ENCODE measurements around the gene TMC4.

Gene TMC4

GRCh38 chr19:54147676-54148075 lies 25.3 kb downstream of the TMC4 start:
- TF ChIP-seq CTCF (IDR thresholded peaks at IDR 0.05; ENCODE audit: borderline replicate concordance, extremely low read depth, low read length, poor library complexity, severe bottlenecking) (no peak), EZH2 (IDR thresholded peaks at IDR 0.05; ENCODE audit: borderline replicate concordance, low read depth, low read length, severe bottlenecking) (no peak)
- no peak overlapping the region for H2AFZ ChIP-seq (ENCODE audit: low read depth, low read length)
- H3K27me3 ChIP-seq (ENCODE audit: insufficient read depth, low read length, poor library complexity) = no peaks in the 10 kb centered on the region
- peaks cover 50% of the 10 kb centered on the region for H4K20me1 ChIP-seq (ENCODE audit: insufficient read depth, low read length)
- H3K36me3 ChIP-seq (ENCODE audit: insufficient read depth, low read length) = peaks cover 98% of the 10 kb centered on the region
- DNase-seq = no peak
- H3K79me2 ChIP-seq (ENCODE audit: insufficient read depth, low read length) = peaks cover 8% of the 10 kb centered on the region
- no peak overlapping the region for H3K4me2 ChIP-seq (ENCODE audit: insufficient read depth, low read length)
- H3K4me3 ChIP-seq (ENCODE audit: low read depth in 1 of 2, low read length in 2 of 2) = no peak overlapping the region
- H3K9me3 ChIP-seq (ENCODE audit: insufficient read depth, low read length, severe bottlenecking) = no peaks in the 10 kb centered on the region
- no peaks in the 10 kb centered on the region for H3K4me1 ChIP-seq (ENCODE audit: insufficient read depth, low read length)
- ATAC-seq (ENCODE audit: insufficient read depth, low read depth) = no peak
- H3K9ac ChIP-seq (ENCODE audit: low read depth, low read length) = no peak overlapping the region
- H3K27ac ChIP-seq (ENCODE audit: low read length) = no peak overlapping the region

- no peak for ATAC-seq (ENCODE audit: insufficient read depth, low read depth)
- H3K36me3 ChIP-seq (ENCODE audit: insufficient read depth, low read length) = peaks cover 100% of the 10 kb centered on the region
- no peak for DNase-seq
Observed at GRCh38 chr19:54145541-54146158, 27.3 kb downstream of the TMC4 start.

GRCh38 chr19:54142166-54142780 lies 30.7 kb downstream of the TMC4 start:
- Histone ChIP-seq H3K9ac (ENCODE audit: low read depth, low read length) (no peak overlapping the region), H4K20me1 (ENCODE audit: insufficient read depth, low read length) (peaks cover 82% of the 10 kb centered on the region)
- DNase-seq = no peak

More at GRCh38 chr19:54145541-54146158, 27.3 kb downstream of the TMC4 start:
- Histone ChIP-seq H3K9ac (ENCODE audit: low read depth, low read length) (no peak overlapping the region), H3K27ac (ENCODE audit: low read length) (no peak overlapping the region), H2AFZ (ENCODE audit: low read depth, low read length) (no peak overlapping the region), H3K4me3 (ENCODE audit: low read depth in 1 of 2, low read length in 2 of 2) (no peak overlapping the region), H4K20me1 (ENCODE audit: insufficient read depth, low read length) (peaks cover 60% of the 10 kb centered on the region), H3K4me2 (ENCODE audit: insufficient read depth, low read length) (no peak overlapping the region), H3K27me3 (ENCODE audit: insufficient read depth, low read length, poor library complexity) (no peaks in the 10 kb centered on the region), H3K9me3 (ENCODE audit: insufficient read depth, low read length, severe bottlenecking) (no peaks in the 10 kb centered on the region), H3K4me1 (ENCODE audit: insufficient read depth, low read length) (peaks cover 4% of the 10 kb centered on the region), H3K79me2 (ENCODE audit: insufficient read depth, low read length) (peaks cover 28% of the 10 kb centered on the region)
- no peak for TF ChIP-seq EZH2 (IDR thresholded peaks at IDR 0.05; ENCODE audit: borderline replicate concordance, low read depth, low read length, severe bottlenecking)
- TF ChIP-seq CTCF (IDR thresholded peaks at IDR 0.05; ENCODE audit: borderline replicate concordance, extremely low read depth, low read length, poor library complexity, severe bottlenecking) = no peak

More at GRCh38 chr19:54142166-54142780, 30.7 kb downstream of the TMC4 start:
- Histone ChIP-seq H3K27ac (ENCODE audit: low read length) (no peak overlapping the region), H3K79me2 (ENCODE audit: insufficient read depth, low read length) (peaks cover 59% of the 10 kb centered on the region), H3K27me3 (ENCODE audit: insufficient read depth, low read length, poor library complexity) (no peaks in the 10 kb centered on the region), H3K4me2 (ENCODE audit: insufficient read depth, low read length) (no peak overlapping the region), H3K4me3 (ENCODE audit: low read depth in 1 of 2, low read length in 2 of 2) (no peak overlapping the region), H3K4me1 (ENCODE audit: insufficient read depth, low read length) (peaks cover 27% of the 10 kb centered on the region), H2AFZ (ENCODE audit: low read depth, low read length) (no peak overlapping the region), H3K9me3 (ENCODE audit: insufficient read depth, low read length, severe bottlenecking) (no peaks in the 10 kb centered on the region), H3K36me3 (ENCODE audit: insufficient read depth, low read length) (peaks cover 89% of the 10 kb centered on the region)
- ATAC-seq (ENCODE audit: insufficient read depth, low read depth) = no peak
- TF ChIP-seq CTCF (IDR thresholded peaks at IDR 0.05; ENCODE audit: borderline replicate concordance, extremely low read depth, low read length, poor library complexity, severe bottlenecking) (no peak), EZH2 (IDR thresholded peaks at IDR 0.05; ENCODE audit: borderline replicate concordance, low read depth, low read length, severe bottlenecking) (no peak)
